ENCODE results near the gene TBCK.

The TBCK gene

DNA sequence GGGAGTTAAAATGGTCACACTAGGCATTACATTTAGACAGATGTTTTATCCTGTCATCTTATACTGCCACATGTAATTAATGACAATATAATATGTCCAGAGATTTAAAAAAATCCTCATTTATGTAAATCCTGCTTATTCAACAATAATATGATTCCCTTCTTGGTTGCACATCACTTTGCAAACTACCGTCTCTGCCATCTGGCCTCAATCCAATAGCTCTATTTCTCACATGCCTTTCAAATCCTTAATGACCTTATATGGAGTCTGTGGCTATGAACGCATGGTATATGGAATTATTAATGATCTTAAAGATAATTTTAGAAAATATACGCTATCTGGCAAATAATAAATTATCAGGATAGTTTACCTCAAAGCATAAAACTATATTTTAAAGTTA lies 276.2 kb downstream of the TBCK start:
- no peak for DNase-seq (ENCODE audit: low read depth)

GRCh38 chr4:106038908-106039307 lies 277.1 kb downstream of the TBCK start:
- no peak for DNase-seq (ENCODE audit: low read depth)

DNA sequence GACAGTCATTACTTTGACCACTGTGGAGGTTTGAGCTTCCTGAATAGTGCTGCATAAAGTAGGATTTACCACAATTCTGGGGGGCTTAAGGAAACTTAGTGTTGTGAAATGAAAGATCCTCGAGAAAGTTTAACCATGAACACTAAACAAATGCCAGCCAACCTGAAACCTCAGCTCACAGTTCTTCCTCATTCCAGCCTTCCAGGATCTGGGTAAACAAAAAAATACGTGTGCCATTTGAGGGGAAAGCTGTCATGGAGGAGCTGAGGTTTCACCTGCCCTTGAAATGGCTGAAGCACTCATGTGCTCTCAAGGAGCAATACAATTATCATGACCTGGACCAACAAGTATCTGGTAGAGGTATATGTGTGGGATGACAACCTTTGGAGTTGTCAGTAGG lies 278.0 kb downstream of the TBCK start:
- no peak for DNase-seq (ENCODE audit: low read depth)

DNA sequence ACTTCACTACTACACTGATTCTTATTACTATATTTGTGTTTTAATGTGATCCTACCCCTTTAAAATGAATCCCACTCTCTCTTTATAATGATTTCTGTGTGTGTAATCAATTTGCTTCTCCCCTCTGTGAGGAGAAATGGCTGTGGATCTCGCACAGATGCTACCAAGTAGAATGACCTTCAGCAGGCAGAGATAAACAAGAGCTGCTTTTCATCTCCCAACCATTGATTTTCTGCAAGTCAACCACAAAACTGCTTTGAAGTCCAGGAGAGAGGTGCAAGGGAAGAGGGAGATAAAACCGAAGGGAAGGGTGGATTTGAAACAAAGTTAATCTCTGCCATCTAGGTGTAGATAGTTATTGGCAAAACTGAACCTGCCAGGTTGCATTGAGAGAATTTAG lies 279.2 kb downstream of the TBCK start:
- no peak for DNase-seq (ENCODE audit: low read depth)

GRCh38 chr4:106036334-106036733 lies 279.7 kb downstream of the TBCK start:
- DNase-seq (ENCODE audit: low read depth): no peak

- no peak for DNase-seq (ENCODE audit: low read depth)
Measured at GRCh38 chr4:106035204-106035603, 280.8 kb downstream of the TBCK start.

DNA sequence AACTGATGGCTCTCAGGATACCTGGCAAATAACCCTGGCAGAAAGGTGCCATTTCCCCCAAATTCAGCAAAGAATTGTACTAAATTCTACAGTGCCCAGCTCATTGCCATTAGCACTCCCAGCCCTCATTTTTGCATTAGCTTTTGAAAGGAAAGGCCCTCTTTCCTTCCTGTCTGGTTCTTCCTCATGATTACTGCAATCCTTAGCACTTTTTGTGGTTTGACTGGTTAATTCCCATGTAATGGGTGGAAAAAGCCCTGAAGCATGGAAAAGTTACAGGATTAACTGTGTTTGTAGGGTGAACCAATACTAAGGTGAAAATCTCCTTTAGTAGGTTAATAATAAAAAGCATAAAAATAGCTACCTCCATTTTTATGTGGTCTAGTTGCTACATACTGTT lies 281.3 kb downstream of the TBCK start:
- DNase-seq (ENCODE audit: low read depth): no peak

GRCh38 chr4:106034220-106034619 lies 281.8 kb downstream of the TBCK start:
- no peak for DNase-seq (ENCODE audit: low read depth)

DNA sequence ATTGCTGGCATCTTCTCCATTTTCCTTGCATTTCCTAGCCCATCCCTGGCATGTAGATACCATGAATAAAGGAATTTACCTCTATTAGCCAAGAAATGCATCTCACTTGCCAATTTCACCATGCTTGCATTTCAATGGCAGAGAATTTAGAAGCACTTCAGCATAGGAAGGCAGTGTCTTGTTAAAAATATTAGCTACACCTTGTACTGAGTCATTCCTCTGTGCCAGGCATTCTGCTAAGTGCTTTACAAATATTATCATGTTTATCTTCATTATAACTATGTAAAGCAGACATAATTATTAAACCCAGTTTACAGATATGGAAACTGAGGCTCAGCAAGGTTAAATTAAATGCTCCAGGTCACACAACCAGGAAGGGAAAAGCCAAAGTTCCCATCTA lies 282.5 kb downstream of the TBCK start:
- no peak for DNase-seq (ENCODE audit: low read depth)

- DNase-seq (ENCODE audit: low read depth): no peak
Measured at GRCh38 chr4:106032851-106033286, 283.1 kb downstream of the TBCK start.

DNA sequence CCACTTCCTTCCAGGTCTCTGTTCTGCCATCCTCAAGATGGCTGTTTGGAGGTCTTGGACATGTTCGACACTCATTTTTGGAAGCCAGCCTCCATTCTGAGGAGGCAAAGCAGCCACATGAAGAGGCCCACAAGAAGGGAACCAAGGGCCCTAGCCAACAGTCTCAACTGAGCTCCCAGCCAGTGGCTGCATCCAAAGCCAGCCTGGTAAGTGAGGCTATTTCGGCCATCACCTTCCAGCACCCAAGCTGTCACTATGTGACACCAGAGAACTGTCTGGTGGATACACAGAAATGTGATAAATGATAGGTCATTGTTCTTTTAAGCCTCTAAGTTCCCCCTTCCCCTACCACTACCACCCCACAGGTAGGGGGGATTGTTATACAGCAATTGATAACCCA lies 293.6 kb downstream of the TBCK start:
- no peak for DNase-seq (ENCODE audit: low read depth)

- DNase-seq (ENCODE audit: low read depth): no peak
Measured at GRCh38 chr4:106021737-106022410, 294.1 kb downstream of the TBCK start.

DNA sequence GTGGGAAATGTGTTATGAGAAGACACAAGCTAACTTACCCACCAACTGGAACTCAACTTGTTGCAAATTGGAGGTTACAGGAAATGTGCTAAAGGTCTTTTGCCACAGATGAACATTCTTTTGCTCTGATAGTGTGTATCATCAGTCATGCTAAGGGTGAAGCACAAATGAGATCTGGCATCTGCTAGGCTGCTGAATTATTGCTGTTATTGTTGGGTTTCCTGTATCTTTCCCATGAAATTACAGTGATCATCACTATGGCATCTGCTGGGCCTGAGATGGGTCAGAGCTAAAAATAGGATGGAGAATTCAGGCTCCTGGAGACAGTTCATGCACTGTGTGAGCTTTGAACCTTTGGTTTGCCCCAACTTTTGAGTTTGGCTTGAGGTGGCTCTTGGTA lies 296.2 kb downstream of the TBCK start:
- DNase-seq (ENCODE audit: low read depth): no peak

DNA sequence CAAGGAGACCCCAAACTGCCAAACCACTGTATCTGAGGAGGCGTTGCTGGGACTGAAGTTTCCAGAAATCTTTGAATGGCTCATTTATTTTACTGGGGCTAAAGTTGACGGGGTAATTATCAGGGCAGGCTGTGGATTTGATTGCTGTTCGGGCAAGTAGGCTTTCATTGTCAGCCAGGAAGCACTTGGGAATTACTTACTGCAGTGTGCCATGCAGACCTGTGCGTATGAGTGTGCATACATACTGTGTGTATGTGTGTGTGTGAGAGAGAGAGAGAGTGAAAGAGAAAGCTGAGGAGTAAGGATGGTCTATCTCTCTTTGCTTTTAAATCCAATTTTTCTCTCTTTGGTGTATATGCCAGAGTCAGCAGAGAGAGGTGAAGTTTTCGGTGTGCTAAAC lies 298.0 kb downstream of the TBCK start:
- no peak for DNase-seq (ENCODE audit: low read depth)

- no peak for DNase-seq (ENCODE audit: low read depth)
Measured at GRCh38 chr4:106011387-106011786, 304.6 kb downstream of the TBCK start.

DNA sequence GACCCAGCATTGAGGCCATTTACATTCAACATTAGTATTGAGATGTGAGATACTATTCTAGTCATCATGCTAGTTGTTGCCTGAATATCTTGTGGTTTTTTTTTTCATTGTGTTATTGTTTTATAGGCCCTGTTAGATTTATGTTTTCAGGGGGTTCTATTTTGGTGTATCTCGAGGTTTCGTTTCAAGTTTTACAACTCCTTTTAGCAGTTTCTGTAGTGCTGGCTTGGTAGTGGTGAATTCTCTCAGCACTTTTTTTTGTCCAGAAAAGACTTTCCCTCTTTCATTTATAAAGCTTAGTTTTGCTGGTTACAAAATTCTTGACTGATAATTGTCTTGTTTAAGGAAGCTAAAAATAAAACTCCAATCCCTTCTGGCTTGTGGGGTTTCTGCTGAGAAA lies 305.2 kb downstream of the TBCK start:
- no peak for DNase-seq (ENCODE audit: low read depth)

GRCh38 chr4:106002994-106003393 lies 313.0 kb downstream of the TBCK start:
- no peak for DNase-seq (ENCODE audit: low read depth)

DNA sequence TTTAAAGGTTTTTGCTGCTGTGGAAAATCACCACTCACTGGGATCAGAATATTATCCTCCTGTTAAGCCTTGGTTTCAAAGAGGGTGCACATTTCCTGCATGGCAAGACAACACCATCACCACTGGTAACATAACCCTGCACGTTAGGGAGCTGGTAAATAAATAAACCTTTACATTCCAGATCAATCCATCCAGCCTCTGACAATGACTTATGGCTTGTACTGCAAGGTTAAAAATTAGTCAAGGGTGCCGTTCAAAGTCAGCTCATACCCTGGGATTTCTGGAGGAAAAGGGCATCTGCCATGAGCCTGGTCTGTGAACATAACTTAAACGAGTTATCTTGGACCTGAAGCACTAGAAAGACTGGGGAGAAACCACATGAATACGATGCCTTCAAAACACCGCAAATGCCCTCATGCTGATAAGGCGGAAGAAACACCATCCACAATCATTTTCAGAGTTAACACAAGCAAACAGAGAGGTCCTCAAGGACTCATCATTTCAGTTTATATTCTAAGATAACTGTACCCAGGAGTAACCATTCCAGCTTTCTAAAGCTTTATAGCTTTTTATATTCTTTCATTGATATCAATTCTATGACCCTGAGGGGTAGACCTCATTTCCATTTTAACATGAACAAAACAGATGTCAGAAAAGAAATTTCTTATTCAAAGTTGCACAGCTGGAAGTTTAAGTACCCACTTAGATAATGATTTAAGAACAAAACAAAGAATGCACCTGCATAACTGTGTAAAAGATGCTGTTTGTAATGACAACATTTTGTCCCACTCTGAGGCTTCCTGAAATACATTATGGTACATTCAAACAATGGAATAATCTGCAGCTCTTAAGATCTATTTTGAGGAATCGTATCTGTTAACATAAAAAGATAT lies 317.6 kb downstream of the TBCK start:
- no peak for DNase-seq (ENCODE audit: low read depth)

DNA sequence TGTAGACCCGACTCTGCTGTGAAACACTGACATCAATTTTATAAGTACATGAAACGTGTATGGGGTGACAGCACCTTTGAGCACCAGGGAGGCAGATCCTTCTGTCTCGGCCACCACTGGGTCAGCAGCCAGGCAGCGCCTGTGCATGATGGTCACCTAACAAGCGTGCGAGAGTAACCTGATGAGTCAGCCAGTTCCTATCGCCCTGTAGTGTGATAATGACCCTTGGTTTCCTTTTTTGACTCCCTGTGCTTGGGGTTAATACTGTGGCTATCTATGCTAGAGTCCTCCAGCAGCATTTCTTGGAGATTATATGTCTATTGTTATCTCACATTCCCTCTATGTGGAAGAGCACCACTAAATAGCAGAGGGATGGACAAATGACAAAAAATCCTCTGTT lies 319.2 kb downstream of the TBCK start:
- DNase-seq (ENCODE audit: low read depth): no peak

- no peak for DNase-seq (ENCODE audit: low read depth)
Measured at GRCh38 chr4:105994841-105995501, 321.0 kb downstream of the TBCK start.

- no peak for DNase-seq (ENCODE audit: low read depth)
Measured at GRCh38 chr4:105994061-105994460, 321.9 kb downstream of the TBCK start.

DNA sequence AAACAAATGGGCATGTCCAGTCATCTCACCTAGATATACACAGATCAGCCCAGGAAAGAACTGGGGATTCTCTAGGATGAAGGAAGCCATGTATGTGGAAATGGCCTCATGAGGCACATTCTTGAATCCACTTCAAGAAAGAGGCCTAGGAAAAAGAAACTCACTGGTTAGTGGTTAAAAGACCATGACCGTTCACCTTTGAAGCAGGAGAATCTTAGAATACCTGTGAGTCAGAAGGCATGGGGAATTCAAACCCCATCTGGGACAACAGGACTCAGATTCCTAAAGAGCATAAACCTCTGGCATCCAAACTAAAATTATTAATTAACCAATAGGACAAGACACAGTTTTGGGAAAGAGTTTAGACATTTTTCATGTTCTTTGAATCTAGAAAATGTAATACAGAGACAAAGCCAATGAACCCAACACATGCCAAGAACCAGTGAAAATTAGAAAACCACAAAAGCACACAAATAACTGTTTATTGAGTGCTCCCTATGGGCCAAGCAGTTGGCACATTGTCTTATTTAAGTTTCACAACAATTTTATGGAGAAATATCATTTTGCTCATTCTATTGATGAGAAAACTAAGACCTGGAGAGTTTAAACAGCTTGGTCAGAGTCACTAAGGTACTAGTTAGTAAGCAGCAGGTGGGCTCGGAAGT lies 323.2 kb downstream of the TBCK start:
- DNase-seq (ENCODE audit: low read depth): no peak

All from stimulated activated CD8-positive, alpha-beta memory T cell treated with anti-CD3 and anti-CD28 coated beads, Interleukin-15, amount 100 ng/mL, for 24 hours (primary cell).